Hypothalamus (tissue), 51 donors: Measurements from ENCODE around the gene ZXDC.

Source experiments
- DNase-seq, 51 donors: peaks; one replicate each; lab custom pipeline; 2025; lab: John Stamatoyannopoulos, UW

Gene ZXDC, protein sequence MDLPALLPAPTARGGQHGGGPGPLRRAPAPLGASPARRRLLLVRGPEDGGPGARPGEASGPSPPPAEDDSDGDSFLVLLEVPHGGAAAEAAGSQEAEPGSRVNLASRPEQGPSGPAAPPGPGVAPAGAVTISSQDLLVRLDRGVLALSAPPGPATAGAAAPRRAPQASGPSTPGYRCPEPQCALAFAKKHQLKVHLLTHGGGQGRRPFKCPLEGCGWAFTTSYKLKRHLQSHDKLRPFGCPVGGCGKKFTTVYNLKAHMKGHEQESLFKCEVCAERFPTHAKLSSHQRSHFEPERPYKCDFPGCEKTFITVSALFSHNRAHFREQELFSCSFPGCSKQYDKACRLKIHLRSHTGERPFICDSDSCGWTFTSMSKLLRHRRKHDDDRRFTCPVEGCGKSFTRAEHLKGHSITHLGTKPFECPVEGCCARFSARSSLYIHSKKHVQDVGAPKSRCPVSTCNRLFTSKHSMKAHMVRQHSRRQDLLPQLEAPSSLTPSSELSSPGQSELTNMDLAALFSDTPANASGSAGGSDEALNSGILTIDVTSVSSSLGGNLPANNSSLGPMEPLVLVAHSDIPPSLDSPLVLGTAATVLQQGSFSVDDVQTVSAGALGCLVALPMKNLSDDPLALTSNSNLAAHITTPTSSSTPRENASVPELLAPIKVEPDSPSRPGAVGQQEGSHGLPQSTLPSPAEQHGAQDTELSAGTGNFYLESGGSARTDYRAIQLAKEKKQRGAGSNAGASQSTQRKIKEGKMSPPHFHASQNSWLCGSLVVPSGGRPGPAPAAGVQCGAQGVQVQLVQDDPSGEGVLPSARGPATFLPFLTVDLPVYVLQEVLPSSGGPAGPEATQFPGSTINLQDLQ

DNA sequence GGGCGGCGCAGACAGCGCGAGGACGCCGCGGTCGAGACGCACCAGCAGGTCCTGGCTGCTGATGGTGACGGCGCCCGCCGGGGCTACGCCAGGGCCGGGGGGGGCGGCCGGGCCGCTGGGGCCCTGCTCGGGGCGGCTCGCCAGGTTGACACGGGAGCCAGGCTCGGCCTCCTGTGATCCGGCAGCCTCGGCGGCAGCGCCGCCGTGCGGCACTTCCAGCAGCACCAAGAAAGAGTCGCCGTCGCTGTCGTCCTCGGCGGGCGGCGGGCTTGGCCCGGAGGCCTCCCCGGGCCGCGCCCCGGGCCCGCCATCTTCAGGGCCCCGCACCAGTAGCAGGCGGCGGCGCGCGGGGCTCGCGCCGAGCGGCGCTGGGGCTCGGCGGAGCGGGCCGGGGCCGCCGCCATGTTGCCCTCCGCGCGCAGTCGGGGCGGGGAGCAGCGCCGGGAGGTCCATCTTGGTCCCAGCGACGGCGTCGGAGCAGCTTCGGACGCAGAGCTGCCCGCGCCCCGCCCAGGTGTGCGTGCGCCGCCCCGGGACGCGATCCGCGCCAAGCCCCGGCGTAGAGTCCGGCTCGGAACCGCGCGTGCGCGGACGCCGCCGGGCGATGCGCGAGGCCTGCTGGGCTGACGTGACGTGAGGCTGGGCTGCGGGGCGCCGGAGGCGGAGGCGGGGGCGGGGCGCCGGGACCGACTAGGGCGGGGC lies at the start of gene ZXDC:
Gene ZXDC, minus strand, starts transcription at position 479 of the 702 bp plus-strand sequence. Its CDS starts 26 bp downstream, at position 453.
- peak; percentile 32 to 98 (median 88) for DNase-seq

DNA sequence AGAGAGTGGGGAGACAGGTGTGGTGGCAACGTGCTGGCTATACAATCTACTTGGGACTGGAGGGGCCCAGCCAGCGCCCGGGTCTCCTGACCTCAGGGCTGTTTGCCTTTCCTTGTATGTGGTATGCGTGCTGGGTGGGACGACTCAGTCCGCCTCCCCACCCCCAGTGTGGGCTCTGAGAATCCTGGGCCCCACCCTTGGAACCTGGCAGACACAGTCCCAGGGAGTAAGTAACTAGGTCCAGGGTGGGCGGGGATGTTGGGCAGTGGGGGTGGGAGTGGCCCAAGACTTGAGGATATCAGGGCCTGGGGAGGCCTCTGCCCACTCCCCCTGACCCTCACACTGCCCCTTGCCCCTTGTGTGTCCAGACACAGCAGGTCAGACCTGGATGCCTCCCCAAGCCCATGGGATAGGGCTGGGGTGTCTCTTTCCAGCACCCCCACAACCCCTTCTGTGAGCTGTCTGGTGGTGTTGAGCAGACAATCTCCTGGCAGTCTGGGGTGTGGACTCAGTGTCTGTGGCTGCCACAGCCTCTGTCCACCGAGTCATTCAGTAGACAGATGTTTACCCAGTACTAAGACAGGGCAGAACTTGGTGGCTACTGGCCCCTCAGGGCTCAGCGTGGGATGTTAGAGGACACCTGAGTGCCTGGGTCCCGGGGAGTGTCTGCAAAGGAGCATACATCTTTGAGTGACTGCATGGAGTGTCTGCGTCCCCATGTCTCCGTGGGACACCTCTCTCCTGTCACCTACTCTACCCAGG lies 49.6 kb upstream of the ZXDC start:
- DNase-seq = no peak

DNA sequence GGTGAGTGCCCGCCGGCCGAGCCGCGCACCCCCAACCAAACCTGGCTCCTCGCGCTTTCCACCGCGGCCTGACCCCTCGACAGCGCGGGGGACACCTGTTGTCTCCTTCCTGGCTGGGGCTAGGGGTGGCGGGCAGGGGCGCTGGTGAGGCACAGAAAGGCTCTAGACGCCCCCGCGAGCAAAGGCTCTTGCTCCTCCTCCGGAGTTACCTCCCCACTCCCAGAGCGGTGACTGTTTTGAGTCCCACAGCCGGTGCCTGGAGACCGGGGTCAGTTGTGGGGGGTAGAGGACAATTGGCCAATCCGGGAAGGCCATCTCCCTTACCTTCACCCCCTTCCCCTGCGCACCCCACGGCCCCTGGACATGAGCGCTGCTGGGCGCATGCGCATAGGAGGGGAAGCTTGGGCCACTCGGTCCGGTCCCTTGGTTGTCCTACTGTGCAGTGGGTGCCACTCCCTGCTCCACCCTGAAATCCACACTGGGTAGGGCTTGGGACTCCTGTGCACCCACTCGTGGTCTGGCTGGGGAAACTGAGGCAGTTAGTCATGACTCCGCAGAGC lies 48.8 kb upstream of the ZXDC start:
- peak in 1 of 51 donors; percentile 44 for DNase-seq

DNA sequence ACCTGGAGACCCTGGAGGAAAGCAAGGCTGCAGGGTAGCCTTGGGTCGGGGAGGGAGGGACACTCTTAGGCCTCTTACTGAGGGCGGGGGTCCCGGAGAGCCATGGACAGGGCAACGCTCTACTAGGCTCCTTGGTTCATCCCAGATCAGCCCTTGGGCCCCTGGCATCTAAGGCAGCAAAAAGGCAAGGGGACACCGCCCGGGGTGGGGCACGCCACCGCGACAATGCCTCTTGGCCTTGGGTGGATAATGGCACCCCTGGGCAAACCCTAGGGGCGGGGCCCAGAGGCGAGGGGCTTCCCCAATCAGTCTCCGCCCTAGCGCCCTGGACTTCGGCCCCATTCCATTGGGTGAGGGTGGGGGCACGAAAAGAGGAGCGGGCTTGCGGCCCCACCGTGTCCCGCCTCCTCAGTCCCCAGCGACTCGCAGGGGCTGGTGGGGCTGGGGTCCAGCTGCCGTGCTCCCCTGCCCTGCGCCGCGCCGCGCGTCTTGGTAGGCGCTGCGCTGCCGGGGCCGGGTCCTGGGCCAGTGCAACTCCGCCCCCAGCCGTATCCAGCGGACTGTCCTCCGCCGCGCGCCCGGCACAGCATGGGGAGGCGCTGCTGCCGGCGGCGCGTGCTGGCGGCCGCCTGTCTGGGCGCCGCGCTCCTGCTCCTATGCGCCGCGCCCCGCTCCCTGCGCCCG lies 48.2 kb upstream of the ZXDC start, which contains the start of gene CHST13:
Gene CHST13, plus strand, starts transcription at position 411 of the 684 bp plus-strand sequence. Its CDS starts 178 bp downstream, at position 589.
- peak in 3 of 51 donors; percentile 13 to 41 (median 29) for DNase-seq

DNA sequence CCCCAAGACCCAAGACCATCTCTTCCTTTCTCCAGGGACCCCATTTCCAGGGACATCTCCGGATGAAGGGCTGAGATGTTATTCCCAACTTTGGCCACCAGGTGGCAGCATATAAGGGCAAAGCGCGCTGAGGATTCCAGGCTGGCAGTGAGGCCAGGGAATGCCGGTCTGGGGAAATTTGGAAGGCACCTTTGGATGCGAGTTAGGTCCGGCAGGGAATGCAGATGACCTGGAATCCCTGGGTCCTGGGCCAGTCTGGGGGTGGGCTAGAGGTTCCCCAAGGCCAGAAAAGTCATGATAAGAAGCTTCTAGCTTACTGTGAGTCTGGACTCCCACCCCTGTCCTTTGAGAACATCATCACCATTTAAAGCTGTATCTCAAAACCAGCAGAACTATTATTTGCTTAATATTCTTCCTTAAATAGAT lies 46.7 kb upstream of the ZXDC start:
- peak in 37 of 51 donors; percentile 11 to 69 (median 40) for DNase-seq

DNA sequence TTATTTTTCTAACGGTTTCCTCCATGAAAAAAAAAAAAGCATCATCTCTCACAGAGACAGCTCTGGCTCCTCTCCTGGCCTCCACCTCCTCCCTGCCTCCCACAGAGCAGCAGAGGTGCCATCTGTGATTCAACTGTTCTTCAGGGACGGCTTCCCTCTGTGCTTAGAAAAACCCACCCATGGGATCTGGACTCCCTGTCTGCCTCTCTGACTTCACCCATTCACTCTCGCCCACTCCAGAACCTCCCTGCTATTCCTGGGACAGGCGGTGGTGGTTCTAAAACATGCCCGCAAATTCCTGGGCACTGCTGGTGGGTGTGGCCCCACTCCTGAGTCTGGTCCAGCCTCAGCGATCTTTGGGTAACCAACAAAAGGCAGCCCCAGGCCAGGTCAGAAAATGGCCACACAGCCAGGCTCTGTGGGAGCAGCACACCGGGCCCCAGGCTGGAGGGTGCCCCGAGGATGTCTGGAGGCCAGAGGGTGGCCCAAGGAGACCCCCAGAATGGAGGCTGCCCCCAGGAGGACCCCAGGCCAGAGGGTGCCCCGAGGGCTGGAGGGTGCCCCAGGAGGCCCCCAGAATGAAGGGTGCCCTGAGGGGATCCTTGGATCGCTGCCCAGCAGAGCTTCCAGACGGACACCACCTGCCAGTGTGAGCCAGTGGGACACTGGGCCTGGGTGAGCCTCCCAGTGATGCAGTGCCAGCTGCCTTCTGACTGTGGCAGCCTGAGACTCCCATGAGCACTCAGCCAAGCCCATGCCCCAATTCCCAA lies 45.6 kb upstream of the ZXDC start:
- peak in 1 of 51 donors; percentile 62 for DNase-seq

DNA sequence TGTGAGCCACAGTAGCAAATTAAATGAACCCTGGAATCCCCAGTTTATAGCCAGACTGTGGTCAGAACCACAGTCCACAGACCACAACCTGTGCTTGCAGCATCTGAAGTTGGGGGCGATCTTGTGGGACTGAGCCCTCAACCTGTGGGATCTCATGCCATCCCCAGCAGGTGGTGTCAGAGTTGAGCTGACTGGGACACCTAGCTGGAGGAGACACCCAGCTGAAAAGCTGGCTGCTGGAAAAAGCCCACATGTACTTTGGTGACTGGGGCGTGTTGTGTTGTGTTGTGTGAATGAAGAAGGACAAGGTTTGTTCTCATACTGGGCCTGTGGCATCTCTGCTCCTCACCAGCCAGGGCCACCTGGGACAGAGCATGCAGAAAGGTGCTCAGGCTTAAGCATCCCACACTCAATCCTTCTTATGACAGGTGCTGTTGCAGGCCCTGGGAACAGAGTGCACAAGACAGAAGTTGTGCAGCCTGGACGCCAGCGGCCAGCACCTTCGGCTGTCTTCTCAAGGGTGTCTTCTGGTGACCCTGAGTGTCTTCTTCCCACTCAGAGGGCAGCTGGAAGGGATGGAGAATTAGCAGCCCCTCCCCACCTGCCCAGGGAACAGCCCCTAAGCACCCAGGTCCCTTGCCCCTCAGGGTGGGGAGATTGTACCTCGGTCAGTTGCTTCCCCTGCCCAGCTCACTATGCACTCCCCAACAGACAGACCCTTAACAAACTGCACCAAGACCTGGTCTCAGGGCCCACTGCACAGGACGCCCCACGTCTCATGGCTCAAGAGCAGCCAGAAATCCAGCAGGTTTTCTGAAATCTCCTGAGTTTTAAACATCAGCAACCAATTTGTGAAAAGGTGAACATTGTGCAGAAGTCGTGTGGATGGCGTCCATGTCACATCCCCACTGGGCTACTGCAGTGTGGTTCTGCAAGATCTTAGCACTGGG lies 44.1 kb upstream of the ZXDC start:
- DNase-seq = no peak

DNA sequence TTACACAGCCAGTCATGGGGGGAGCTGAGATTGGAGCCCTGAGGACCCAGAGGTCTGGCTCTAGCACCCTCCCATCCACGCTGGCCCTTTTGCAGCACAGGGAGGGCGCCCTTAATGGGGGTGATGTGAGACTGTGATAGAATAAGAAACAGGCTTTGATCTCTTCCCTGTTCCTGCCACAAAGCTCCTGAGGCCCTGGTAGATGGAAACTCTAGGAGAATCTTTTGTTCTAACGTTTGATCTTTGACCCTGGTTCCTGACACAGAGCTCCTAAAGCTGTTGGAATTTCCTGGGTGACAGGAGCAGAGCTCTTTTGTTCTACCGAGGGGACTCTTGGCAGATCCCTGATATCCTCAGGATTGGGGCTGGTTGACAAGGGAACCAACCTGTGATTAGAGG lies 43.1 kb upstream of the ZXDC start:
- DNase-seq = no peak

DNA sequence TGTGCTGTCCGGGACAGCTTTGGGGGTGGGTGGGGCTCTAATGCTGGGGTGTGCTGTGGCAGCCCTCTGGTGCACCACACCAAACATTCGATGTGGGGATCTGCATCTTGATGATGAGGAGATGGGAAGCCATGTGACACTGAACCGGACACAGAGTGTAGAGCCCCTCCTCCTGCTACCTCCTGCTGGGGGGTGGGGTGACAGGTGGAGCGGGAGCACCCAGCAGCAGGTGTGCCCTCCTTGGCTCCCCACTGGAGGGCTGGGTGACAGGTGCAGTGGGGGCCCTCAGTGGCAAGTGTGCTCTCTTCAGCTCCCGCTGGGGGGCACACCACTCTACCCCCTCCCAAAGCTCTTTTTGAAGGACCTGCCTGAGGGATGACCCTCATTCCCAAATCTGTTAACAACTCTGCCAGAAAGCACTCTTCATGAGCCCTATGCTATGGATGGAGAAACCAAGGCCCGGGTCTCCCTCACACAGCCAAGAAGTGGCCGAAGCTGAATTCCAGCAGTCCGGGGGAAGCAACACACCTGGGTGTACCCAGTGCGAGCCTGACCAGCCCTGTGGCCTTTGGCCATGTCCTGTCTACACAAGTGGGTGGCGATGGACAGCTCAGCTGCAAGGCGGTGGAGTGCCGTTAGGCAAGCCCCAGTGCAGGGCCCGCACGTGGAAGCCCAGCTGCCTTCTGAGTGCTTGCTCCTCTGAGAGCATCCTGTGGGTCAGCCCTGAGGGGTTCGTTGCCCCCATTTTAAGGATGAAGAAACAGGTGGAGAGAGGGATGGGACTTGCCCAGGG lies 42.5 kb upstream of the ZXDC start:
- DNase-seq = no peak

DNA sequence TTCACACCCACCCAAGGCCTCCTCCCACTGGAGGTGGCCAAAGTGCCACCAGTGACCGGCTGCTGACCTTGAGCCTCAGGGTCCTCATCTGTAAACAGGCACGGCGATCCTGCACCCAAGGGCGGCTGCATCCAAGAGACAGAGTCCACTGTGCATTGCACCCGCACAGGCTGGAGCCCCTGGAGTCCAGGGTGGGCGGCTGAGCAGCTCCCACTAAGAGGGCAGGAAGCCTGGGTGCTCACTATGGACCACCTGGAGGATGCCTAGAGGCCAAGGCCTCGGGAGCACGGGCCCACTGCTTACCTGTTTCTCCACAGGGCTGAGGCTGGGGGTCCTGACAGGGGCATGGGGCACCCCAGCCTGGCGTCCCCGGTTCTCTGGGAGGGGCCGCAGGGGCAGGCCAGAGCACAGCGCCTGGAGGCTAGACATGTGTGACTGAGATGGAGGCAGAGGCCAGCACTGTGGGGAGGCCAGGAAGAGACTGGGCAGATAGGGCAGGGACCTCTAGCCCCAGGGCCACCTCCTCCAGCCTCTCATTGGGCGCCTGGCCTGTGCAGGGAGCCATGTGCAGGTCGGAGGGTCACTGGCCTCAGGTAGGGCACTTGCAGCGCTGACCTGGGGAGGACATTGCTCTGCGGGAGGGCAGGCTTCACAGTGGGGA lies 41.7 kb upstream of the ZXDC start, which contains the start of gene UROC1:
Gene UROC1, minus strand, starts transcription at position 483 of the 661 bp plus-strand sequence. Its CDS starts 54 bp downstream, at position 429.
- DNase-seq = no peak

DNA sequence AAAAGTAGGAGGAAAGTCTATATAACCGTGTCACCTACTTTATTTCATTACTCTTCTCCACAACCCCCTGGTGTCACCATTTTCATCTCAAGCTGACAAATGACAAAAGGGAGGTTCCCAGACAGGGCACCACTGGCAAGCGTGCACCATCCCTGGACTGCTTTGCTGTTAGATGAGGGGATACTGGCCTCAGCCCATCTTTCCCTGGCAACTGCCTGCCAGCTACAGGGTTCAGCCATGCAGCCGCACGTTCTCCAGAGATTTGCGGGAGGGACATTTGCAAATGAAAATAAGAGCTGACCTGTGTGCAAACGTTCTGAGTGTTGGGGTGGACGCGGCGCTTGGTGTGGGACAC lies 41.2 kb upstream of the ZXDC start:
- DNase-seq = no peak

DNA sequence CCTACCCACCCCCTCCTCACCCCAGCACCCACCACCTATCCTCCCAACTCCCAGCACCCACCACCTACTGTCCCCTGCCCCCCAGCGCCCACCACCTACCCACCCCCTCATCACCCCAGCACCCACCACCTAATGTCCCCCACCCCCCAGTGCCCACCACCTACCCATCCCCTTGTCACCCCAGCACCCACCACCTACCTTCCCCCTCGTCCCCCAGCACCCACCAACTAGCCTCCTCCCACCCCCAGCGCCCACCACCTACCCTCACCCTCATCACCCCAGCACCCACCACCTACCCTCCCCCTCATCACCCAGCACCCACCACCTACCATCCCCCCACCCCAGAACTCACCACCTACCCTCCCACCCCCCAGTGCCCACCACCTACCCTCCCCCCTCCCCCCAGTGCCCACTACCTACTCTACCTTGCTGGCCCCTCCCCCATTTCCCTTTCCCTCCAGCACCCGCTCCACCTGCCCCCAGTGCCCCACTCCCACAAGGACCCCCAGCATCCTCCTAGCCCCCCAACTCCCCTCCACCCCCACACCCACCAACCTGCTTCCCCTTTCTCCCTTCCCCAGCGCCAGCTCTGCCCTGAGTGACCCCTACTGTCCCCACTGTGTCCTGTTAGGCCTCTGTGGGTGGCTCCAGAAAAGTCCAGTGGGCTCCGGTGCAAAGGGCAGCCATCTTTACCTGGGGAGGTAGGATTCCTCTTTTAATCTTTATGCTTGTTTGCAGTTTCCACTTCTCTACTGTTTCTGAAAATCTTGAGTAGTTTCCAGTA lies 40.7 kb upstream of the ZXDC start:
- DNase-seq = no peak

DNA sequence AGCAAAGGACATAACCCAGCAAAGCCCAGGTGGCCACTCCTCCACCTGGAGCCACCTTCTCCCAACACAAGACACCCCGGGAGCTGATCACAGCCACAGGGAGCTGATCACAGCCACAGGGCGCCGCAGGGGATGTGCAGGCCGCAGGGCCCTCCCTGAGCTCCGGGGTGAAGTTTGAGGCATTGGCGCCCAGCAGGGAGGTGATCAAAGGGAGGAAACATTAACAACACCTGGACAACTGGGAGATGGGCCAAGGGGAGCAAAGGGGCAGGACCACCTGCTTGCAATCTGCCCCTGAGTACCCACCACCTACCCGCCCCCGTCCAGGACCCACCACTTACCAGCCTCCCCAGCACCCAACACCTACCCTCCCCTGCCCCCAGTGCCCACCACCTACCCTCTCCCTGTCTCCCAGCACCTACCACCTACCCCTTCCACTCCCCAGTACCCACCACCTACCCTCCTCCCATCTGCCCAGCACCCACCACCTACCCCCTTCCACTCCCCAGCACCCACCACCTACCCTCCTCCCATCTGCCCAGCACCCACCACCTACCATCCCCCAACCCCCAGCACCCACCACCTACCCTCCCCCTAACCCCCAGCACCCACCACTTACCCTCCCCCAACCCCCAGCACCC lies 39.5 kb upstream of the ZXDC start:
- DNase-seq = no peak

DNA sequence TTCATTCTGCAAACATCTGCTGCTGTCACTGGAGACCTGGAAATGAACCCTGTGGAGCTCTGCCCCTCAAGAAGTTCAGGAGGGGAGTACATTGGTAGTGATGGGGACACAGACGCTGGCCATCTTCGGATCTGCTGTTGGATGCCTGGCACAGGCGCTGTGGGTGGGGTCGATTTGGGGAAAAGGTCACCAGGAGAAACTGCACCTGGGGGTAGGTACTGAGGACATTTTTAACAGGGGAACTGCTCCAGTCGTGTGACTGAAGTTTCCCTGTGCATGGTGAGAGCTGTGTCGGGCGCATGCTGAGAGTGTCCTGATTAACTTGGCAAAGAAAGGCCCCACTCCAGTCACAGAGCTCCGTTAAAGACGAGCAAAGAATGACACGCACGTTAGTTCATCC lies 38.5 kb upstream of the ZXDC start:
- DNase-seq = no peak
